Measurements from ENCODE around the gene GRID2.

The GRID2 gene

DNA sequence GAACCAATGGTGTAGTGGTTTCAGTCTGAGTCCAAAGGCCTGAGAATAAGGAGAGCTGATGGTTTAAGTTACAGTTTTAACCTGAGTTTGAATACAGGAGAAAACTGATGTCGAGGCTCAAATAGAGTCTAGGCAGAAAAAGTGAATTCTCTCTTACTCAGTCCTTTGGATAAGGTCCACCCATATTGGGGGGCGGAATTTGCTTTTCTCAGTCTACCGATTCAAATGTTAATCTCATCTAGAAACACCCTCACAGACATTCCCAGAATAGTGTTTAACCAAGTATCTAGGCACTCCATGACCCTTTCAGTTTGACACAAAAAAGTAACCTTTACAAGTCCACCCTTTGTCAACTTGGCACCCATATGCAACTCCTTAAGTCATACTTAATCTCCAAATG, 216.0 kb downstream of the GRID2 start:
- Mint-ChIP-seq H3K36me3 (no peaks in the 10 kb centered on the region), H3K4me3 (no peak overlapping the region), H3K27ac (no peak overlapping the region), H3K27me3 (no peaks in the 10 kb centered on the region), H3K4me1 (no peaks in the 10 kb centered on the region), H3K9me3 (no peaks in the 10 kb centered on the region)
- ATAC-seq = no peak

DNA sequence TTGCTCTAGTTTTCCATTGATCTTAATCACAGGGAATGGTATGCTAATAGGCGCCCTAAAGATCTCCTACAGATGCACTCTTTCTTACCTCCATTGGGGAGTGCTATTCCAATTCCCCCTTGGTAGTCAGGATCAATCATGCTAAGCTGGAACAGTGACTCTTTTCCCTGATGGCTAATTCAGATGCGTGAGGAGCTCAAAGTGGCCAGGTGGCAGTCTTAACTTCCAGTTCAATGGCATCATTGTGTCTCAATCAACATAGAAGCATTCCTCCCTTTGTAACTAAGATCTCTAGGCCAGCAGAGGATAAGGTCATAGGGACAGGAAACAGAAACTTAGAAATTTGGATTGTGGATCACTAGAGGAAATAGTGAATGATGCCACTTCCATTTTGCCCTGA, 216.8 kb downstream of the GRID2 start:
- H3K4me3 Mint-ChIP-seq = no peak overlapping the region
- H3K4me1 Mint-ChIP-seq = no peaks in the 10 kb centered on the region
- H3K27me3 Mint-ChIP-seq = no peaks in the 10 kb centered on the region
- no peak overlapping the region for H3K27ac Mint-ChIP-seq
- no peaks in the 10 kb centered on the region for H3K9me3 Mint-ChIP-seq
- ATAC-seq = no peak
- H3K36me3 Mint-ChIP-seq = no peaks in the 10 kb centered on the region

DNA sequence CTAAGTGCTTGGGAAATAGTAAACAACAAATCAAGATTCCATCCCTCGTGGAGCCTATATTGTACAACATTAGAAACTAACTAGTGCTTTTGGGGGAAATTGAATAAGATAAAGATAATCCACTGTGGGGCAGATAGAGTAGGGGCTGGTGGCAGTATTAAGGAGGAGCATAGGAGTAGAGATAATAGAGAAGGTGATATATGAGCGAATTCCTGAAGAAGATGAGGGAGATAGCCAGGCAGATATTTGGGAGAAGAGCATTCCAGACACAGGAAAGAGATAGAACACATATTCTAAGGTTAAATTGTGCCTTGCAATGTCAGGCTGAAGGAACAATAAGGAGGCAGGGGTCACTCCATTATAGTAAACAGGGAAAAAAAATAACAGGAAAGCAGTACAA, 218.2 kb downstream of the GRID2 start:
- no peaks in the 10 kb centered on the region for H3K36me3 Mint-ChIP-seq
- H3K27ac Mint-ChIP-seq = no peak overlapping the region

DNA sequence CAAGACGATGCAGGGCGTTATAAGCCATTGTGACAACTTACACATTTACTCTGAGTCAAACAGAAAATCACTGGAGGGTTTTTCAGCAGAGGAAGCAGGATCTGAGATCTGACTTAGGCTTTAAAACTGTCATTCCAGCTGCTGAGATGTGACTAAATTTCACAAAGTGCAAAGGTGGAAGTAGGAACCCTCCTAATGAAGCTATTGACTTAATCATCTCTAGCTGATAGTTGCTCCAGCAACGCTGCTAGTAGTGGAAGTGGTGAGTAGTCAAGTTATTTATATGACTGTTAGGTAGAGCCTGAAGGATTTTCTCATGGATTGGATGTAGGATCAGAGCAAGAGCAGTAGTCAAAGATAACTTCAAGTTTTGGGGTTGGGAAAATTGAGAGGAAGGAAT, 218.6 kb downstream of the GRID2 start:
- Mint-ChIP-seq H3K9me3 (no peaks in the 10 kb centered on the region), H3K4me3 (no peak overlapping the region), H3K27ac (no peak overlapping the region), H3K36me3 (no peaks in the 10 kb centered on the region), H3K4me1 (no peaks in the 10 kb centered on the region), H3K27me3 (no peaks in the 10 kb centered on the region)
- ATAC-seq = no peak

More for the DNA sequence above, 218.2 kb downstream of the GRID2 start:
- Mint-ChIP-seq H3K4me3 (no peak overlapping the region), H3K27me3 (no peaks in the 10 kb centered on the region), H3K9me3 (no peaks in the 10 kb centered on the region), H3K4me1 (no peaks in the 10 kb centered on the region)
- ATAC-seq = no peak

DNA sequence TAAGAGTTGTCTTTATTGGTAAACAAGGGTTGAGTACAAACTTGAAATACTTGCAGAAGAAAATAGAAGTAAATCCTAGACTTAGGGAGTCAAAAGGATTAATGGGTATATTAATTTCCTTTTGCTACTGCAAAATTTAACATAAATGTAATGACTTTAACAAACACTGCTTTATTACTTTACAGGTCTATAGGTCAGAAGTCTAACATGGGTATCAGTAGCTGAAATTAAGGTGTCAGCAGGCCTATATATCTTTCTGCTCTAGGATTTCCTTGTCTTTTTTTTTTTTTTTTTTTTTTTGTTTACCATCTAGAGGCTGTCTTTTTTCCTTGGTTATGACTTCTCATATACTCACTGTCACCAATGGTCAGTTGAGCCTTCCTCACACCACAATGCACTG, 220.4 kb downstream of the GRID2 start:
- H3K4me3 Mint-ChIP-seq = no peak overlapping the region
- no peaks in the 10 kb centered on the region for H3K9me3 Mint-ChIP-seq
- H3K27ac Mint-ChIP-seq = no peak overlapping the region
- no peaks in the 10 kb centered on the region for H3K4me1 Mint-ChIP-seq
- no peak for ATAC-seq
- H3K36me3 Mint-ChIP-seq = no peaks in the 10 kb centered on the region
- no peaks in the 10 kb centered on the region for H3K27me3 Mint-ChIP-seq

DNA sequence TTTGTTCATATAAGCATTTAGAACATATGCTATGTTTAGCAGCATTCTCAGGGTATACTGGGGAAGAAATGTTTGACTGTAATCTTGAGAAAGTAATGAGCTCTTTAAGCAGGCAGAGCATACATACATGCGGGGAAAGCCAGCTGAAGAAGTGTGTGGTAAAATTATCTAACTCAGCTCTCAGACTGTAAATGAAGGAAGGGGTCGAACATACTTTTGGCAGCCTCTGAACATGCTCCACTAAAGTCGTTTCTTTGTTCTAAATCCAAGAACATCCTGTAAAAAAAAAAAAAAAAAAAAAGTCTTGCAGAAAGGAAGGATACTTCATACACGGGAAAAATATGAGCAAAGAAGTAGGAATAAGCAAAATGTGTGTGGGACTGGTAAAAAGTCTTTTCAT, 224.8 kb downstream of the GRID2 start:
- Mint-ChIP-seq H3K36me3 (no peaks in the 10 kb centered on the region), H3K27me3 (no peaks in the 10 kb centered on the region), H3K27ac (no peak overlapping the region), H3K9me3 (peaks cover 4% of the 10 kb centered on the region), H3K4me1 (no peaks in the 10 kb centered on the region), H3K4me3 (no peak overlapping the region)
- ATAC-seq = no peak

DNA sequence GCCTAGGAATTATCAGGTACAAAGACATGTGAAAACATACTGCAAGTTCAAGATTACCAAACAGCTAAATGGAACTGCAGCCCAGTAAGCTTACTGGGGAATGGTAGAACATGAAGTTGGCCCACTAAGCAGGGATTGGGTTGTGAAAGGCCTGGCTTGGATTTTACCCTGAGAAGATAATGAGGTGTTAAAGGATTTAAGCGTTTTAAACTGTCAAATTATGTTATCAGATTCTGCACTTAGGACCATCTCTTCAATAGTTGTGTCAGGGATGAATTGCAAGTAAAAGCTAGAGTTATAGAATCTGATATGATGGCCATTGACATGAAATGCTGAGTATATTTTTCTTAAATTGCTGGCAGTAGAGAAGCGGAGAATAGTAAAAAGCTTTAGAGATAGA, 225.7 kb downstream of the GRID2 start:
- Mint-ChIP-seq H3K4me3 (no peak overlapping the region), H3K9me3 (peaks cover 4% of the 10 kb centered on the region), H3K4me1 (no peaks in the 10 kb centered on the region), H3K36me3 (no peaks in the 10 kb centered on the region), H3K27me3 (no peaks in the 10 kb centered on the region), H3K27ac (no peak overlapping the region)
- ATAC-seq = no peak

DNA sequence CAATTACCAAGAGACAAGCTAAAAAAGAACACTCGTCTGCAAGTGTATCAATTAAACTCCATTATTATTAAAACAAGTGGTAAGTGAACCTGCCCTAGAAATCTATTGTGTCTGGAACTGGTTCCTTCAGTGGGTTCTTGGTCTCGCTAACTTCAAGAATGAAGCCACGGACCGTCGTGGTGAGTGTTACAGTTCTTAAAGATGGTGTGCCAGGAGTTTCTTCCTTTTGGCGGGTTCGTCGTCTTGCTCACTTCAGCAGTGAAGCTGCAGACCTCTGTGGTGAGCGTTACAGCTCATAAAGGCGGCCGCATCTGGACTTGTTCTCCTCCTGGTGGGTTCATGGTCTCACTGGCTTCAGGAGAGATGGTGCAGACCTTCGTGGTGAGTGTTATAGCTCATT, 231.8 kb downstream of the GRID2 start:
- Mint-ChIP-seq H3K9me3 (peaks cover 4% of the 10 kb centered on the region), H3K4me3 (no peak overlapping the region), H3K36me3 (no peaks in the 10 kb centered on the region), H3K27me3 (no peaks in the 10 kb centered on the region), H3K4me1 (no peaks in the 10 kb centered on the region), H3K27ac (no peak overlapping the region)
- ATAC-seq = no peak

DNA sequence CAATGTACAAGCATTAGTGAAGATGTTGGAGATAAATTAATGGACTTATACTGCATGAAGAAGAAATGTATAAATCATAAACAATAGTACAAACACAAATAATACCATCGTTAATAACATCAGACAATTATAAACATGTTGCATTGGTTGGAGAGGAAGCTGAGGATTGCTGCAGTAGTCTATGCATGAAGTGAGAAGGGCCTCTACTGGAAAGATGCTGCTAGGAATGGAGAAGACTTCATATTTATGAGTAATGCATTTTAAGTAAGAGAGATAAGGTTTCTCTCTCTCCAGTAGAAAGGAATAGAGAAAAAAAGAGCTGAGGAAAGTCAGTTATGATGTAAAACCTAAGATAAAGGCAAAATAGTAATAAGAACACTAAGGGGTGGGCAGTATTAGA, 247.8 kb downstream of the GRID2 start:
- no peaks in the 10 kb centered on the region for H3K4me1 Mint-ChIP-seq

DNA sequence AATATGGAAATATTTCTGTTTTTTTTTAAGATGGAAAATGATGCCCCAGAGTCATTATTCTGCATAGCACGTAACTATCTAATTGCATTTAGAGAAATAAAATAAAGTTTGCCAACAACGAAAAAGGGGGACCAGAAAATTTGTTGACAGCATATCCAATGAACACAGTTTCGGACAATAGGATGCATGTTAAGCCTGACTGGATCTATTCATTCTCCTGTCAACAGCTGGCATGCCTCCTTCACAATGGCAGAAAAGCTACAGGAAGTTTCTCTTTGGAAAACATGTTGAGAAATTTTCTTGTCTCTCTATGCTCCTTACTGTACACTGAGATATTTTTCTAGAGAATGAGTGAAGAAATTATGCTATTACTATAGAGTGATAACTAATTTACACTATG, 262.5 kb downstream of the GRID2 start:
- Mint-ChIP-seq H3K4me3 (no peak overlapping the region), H3K9me3 (peaks cover 20% of the 10 kb centered on the region), H3K4me1 (no peaks in the 10 kb centered on the region), H3K36me3 (no peaks in the 10 kb centered on the region), H3K27ac (no peak overlapping the region), H3K27me3 (no peaks in the 10 kb centered on the region)
- ATAC-seq = no peak

More for the DNA sequence above, 247.8 kb downstream of the GRID2 start:
- no peak for ATAC-seq
- Mint-ChIP-seq H3K27ac (no peak overlapping the region), H3K9me3 (peaks cover 2% of the 10 kb centered on the region), H3K36me3 (no peaks in the 10 kb centered on the region), H3K27me3 (no peaks in the 10 kb centered on the region), H3K4me3 (no peak overlapping the region)

DNA sequence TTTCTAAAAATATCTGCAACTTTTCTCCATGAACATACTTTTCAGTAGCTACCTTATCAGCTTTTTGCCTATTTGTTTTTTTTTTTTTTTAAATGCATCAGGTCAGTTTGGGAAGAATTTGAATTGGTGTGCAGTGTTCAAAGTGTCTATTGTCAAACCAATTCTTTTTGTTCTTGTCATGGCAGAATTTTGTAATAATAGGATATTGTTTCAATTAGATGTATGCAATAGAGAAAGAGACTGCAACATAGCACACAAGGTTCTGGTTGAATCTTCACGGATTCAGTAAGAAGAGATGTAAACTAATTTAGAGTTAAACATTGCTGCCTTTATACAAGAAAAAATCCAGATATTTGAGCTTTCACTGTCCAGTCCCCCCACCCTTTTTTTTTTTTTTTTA, 277.1 kb downstream of the GRID2 start:
- Mint-ChIP-seq H3K4me3 (no peak overlapping the region), H3K9me3 (peaks cover 5% of the 10 kb centered on the region), H3K27me3 (no peaks in the 10 kb centered on the region), H3K36me3 (no peaks in the 10 kb centered on the region), H3K4me1 (no peaks in the 10 kb centered on the region), H3K27ac (no peak overlapping the region)
- ATAC-seq = no peak

DNA sequence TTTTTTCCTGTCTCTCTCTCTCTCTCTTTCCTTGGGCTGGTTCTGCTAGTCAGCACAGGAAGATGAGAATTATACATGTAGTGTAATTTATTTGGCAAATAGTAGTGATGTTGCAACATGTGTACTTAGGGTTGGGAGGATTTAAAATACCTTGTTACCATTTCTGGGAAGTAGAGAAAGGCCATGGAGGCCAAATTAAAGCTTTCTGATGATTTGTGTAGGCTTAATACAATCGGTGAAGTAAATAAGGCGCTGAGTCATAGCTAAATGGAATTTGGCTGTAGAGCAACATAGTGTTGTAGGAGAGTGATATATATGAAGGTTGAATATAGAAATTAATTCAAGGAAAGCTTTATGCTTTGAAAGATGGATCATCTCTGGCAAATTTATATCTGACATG, 295.3 kb downstream of the GRID2 start:
- Mint-ChIP-seq H3K4me3 (no peak overlapping the region), H3K27ac (no peak overlapping the region), H3K27me3 (no peaks in the 10 kb centered on the region), H3K9me3 (peaks cover 7% of the 10 kb centered on the region), H3K36me3 (no peaks in the 10 kb centered on the region), H3K4me1 (no peaks in the 10 kb centered on the region)
- ATAC-seq = no peak

DNA sequence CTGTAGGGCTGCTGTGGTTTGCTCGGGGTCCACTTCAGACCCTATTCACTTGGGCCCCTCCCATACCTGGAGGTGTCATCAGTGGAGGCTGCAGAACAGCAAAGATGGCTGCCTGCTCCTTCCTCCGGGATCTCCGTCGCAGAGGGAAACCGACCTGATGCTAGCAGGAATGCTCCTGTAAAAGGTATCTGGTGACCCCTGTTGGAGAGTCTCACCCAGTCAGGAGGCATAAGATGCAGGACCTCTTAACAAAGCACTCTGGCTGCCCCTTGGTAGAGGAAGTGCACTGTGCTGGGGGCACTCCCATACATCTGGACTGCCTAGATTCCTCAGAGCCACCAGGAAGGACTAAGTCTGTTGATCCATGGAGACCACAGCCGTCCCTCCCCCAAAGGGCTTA, 296.9 kb downstream of the GRID2 start:
- no peak overlapping the region for H3K27ac Mint-ChIP-seq
- peaks cover 7% of the 10 kb centered on the region for H3K9me3 Mint-ChIP-seq
- H3K4me1 Mint-ChIP-seq = no peaks in the 10 kb centered on the region
- no peak for ATAC-seq
- no peaks in the 10 kb centered on the region for H3K27me3 Mint-ChIP-seq
- H3K36me3 Mint-ChIP-seq = no peaks in the 10 kb centered on the region
- no peak overlapping the region for H3K4me3 Mint-ChIP-seq

DNA sequence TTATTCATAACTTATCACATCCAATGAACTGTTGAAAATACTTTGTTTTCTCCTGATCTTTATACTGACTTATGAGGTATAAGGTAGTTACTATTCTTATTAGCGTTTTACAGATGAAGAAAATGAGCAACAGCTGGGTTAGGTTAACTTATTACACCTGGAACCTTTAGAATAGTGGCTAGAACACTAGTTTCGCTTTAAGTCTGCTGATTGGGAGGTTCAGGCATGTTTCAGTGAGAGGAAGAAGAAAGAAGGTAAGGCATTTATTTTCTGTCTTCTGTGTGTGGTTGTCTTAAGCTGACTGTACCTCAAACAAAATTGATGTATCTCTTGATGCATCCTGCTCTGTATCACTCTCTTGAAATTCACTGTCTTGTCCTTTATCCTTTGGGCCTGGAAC, 302.5 kb downstream of the GRID2 start:
- no peaks in the 10 kb centered on the region for H3K4me1 Mint-ChIP-seq
- peaks cover 3% of the 10 kb centered on the region for H3K9me3 Mint-ChIP-seq
- no peaks in the 10 kb centered on the region for H3K27me3 Mint-ChIP-seq
- ATAC-seq = no peak
- H3K36me3 Mint-ChIP-seq = no peaks in the 10 kb centered on the region
- H3K27ac Mint-ChIP-seq = no peak overlapping the region
- H3K4me3 Mint-ChIP-seq = no peak overlapping the region

DNA sequence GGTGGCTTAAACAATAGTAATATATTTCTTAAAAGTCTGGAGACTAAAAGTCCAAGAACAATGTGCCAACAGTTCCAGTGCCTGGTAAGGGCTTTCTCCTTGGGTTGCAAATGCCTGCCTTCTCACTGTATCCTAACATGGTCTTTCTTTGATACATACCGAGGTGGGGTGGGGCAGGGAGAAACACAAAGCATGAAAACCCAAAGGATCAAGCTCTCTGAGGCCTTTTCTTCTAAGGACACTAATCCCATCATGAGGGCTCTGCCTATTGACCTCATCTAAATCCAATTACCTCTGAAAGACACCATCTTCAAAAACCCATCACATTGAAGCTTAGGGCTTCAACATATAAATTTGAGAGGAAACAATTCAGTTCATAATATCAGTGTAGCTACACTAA, 311.3 kb downstream of the GRID2 start:
- H3K9me3 Mint-ChIP-seq = no peaks in the 10 kb centered on the region
- H3K27ac Mint-ChIP-seq = no peak overlapping the region
- no peaks in the 10 kb centered on the region for H3K27me3 Mint-ChIP-seq
- no peak overlapping the region for H3K4me3 Mint-ChIP-seq
- no peaks in the 10 kb centered on the region for H3K4me1 Mint-ChIP-seq
- ATAC-seq = no peak
- no peaks in the 10 kb centered on the region for H3K36me3 Mint-ChIP-seq

DNA sequence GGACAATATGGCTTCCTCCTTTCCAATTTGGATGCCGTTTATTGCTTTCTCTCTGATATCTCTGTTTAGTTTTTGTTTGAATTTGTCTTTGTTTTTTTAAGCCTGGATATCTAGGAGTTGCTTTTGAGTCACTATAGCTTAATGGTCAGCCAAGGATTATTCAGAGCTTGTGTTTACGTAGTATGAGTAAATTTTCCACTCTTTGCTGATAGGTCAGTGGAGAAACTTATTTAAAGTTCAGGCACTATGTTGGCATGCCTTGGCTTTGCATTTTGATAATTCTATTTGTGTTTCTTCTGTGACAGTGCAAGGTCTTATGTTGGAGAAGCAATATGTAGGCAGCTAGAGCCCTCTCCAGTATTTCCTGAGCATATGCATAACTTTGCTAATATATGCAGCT, 315.2 kb downstream of the GRID2 start:
- Mint-ChIP-seq H3K4me1 (no peaks in the 10 kb centered on the region), H3K4me3 (no peak overlapping the region), H3K9me3 (no peaks in the 10 kb centered on the region), H3K36me3 (no peaks in the 10 kb centered on the region), H3K27me3 (no peaks in the 10 kb centered on the region), H3K27ac (no peak overlapping the region)
- ATAC-seq = no peak

DNA sequence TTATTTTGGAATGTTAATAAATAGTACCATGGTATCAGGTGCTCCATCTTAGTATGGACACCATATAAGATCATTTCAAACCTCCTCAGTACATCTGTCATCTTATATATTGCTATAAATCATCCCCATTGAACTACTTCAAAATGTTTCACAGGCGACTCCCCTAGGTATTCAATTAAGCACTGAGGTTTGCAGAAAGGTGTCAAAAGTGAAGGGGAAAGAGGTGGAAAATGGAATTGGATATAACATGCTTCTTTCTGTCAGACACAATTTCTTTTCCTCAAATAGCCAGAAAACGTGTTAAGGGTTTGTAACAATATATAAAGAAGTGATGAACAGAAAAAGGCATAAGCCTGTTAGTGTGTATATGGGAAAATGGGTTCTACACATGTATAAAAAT, 325.5 kb downstream of the GRID2 start:
- no peaks in the 10 kb centered on the region for H3K36me3 Mint-ChIP-seq
- no peaks in the 10 kb centered on the region for H3K27me3 Mint-ChIP-seq
- H3K9me3 Mint-ChIP-seq = peaks cover 7% of the 10 kb centered on the region
- no peak for ATAC-seq
- no peak overlapping the region for H3K27ac Mint-ChIP-seq
- no peaks in the 10 kb centered on the region for H3K4me1 Mint-ChIP-seq
- no peak overlapping the region for H3K4me3 Mint-ChIP-seq

All from stimulated activated memory B cell treated with anti-CD40 and anti-IgM and Interleukin-4, amounts not matched to agents 10 μg/mL and 1 μg/mL and 100 μg/mL, for 72 hours (primary cell).